B cell (primary cell): ENCODE results near the gene SPTBN2.

Source experiments
- CTCF ChIP-seq: fragments of 200-600 bp; IDR thresholded peaks from one replicate; pipeline ENCODE4 v1.8.0; 2022; ENCODE audit warnings: antibody characterized with exemption, mild to moderate bottlenecking
- EZH2 ChIP-seq: IDR thresholded peaks from 2 replicates; pipeline ENCODE4 v1.6.1; 2012; ENCODE audit warnings: borderline replicate concordance, low read depth, mild to moderate bottlenecking, moderate library complexity, low read length; ENCODE audit not compliant: insufficient read depth, poor library complexity, severe bottlenecking

- TF ChIP-seq CTCF (no peak), EZH2 (no peak)
Observed at GRCh38 chr11:66653123-66653522, 75.9 kb downstream of the SPTBN2 start.
